ENCODE data around the gene UPP2. TPM values are rescaled to one million over a fixed set of nuclear protein-coding genes. Genes with fewer than 3 reads are reported as not detected.

Gene UPP2
- total RNA-seq, 1 experiment from 2014 or later: not detected

GRCh38 chr2:158120664-158121641 is 19.3 kb downstream of the UPP2 start:
- H4K20me1 ChIP-seq (ENCODE audit: control insufficient read depth, insufficient read depth, insufficient read length): no peaks in the 10 kb centered on the region
- H3K18ac ChIP-seq (ENCODE audit: insufficient read length, low read depth, low read length): no peak overlapping the region
- H2BK15ac ChIP-seq (ENCODE audit: low read depth, low read length): no peak overlapping the region
- H4K8ac ChIP-seq (replicated peaks; ENCODE audit: insufficient read length, low read depth, low read length): no peak overlapping the region
- H3T11ph ChIP-seq (ENCODE audit: low read length): no peak overlapping the region
- Mint-ChIP-seq H3K27me3 (ENCODE audit: low read depth) (peaks cover 4% of the 10 kb centered on the region; the same call in 1 of the 2 replicates), H3K4me1 (peaks cover 14 to 19% of the 10 kb centered on the region in 2 experiments), H3K36me3 (ENCODE audit: insufficient read depth in 1 of 3, low read depth in 3 of 3) (no peaks in the 10 kb centered on the region), H3K27ac (peak overlapping the region; percentile 7 to 54 (median 35); a peak in 2 of 7 replicates), H3K9me3 (no peaks in the 10 kb centered on the region), H3K4me3 (no peak overlapping the region)
- H3K4me2 ChIP-seq (ENCODE audit: insufficient read depth, insufficient read length, low read length): no peak overlapping the region
- no peak overlapping the region for H2BK20ac ChIP-seq (ENCODE audit: low read depth, low read length, poor library complexity, severe bottlenecking)
- no peaks in the 10 kb centered on the region for H3K27me3 ChIP-seq (ENCODE audit: insufficient read depth, low read length)
- H2BK5ac ChIP-seq (ENCODE audit: insufficient read length, low read length): no peak overlapping the region
- H3K23ac ChIP-seq (ENCODE audit: insufficient read length, low read depth, low read length): no peak overlapping the region
- H3K56ac ChIP-seq (ENCODE audit: insufficient read length, low read depth, low read length): no peak overlapping the region
- H2BK120ac ChIP-seq (ENCODE audit: low read depth, low read length, poor library complexity, severe bottlenecking): no peak overlapping the region
- WGBS (ENCODE audit: extremely low coverage, insufficient read length, low lambda C conversion rate): no CpG with 5 or more reads among the region's 8 CpGs
- no peak overlapping the region for H2AFZ ChIP-seq (ENCODE audit: low read length)
- no peak for DNase-seq
- H4K5ac ChIP-seq (ENCODE audit: insufficient read length, low read depth, low read length): no peak overlapping the region
- H3K14ac ChIP-seq (ENCODE audit: insufficient read depth, low read length): no peak overlapping the region
- no peak overlapping the region for H3K4ac ChIP-seq (ENCODE audit: low read depth, low read length)
- H3K9ac ChIP-seq (ENCODE audit: extremely low read depth, insufficient read length, low read length): no peak overlapping the region
- no peak overlapping the region for H2BK12ac ChIP-seq (ENCODE audit: insufficient read length, low read depth, low read length)
- no peaks in the 10 kb centered on the region for H3K23me2 ChIP-seq (ENCODE audit: insufficient read length, low read depth, low read length, poor library complexity, severe bottlenecking)
- no peaks in the 10 kb centered on the region for H3K79me1 ChIP-seq (ENCODE audit: insufficient read depth, low read depth, low read length, poor library complexity, severe bottlenecking)
- H4K91ac ChIP-seq (ENCODE audit: insufficient read length, low read depth, low read length): no peak overlapping the region
- TF ChIP-seq CTCF (conservative IDR thresholded peaks at IDR 0.05): no peak
- no peak overlapping the region for H3K27ac ChIP-seq (ENCODE audit: insufficient read length, low read depth, low read length)
- H3K9me3 ChIP-seq (ENCODE audit: control insufficient read depth, low read depth, low read length): no peaks in the 10 kb centered on the region
- no peak overlapping the region for H2AK5ac ChIP-seq (ENCODE audit: insufficient read length, low read length)
- H3K79me2 ChIP-seq (ENCODE audit: insufficient read depth, low read length): no peaks in the 10 kb centered on the region
- peaks cover 3% of the 10 kb centered on the region; the same call in 1 of the 2 replicates for H3K4me1 ChIP-seq (ENCODE audit: insufficient read depth, low read length)
